SU-DHL-6 (cell line): Measurements from ENCODE around the gene C2orf92.

Source experiments
- EZH2phosphoT487 ChIP-seq: fragments of 200-600 bp; sonication (generic), shearing (Covaris generic); conservative IDR thresholded peaks from 2 replicates; pipeline ENCODE4 v1.6.1; 2018; ENCODE audit warnings: mild to moderate bottlenecking, antibody characterized with exemption, low read length, moderate library complexity, mixed read lengths
- TF ChIP-seq, protein P1 (sequence below): fragments of 200-600 bp; sonication (generic); IDR thresholded peaks from one replicate; pipeline ENCODE4 v1.5.1; 2017; ENCODE audit warnings: antibody characterized with exemption, mild to moderate bottlenecking, low read length, moderate library complexity; ENCODE audit not compliant: insufficient read depth, poor library complexity, severe bottlenecking

DNA sequence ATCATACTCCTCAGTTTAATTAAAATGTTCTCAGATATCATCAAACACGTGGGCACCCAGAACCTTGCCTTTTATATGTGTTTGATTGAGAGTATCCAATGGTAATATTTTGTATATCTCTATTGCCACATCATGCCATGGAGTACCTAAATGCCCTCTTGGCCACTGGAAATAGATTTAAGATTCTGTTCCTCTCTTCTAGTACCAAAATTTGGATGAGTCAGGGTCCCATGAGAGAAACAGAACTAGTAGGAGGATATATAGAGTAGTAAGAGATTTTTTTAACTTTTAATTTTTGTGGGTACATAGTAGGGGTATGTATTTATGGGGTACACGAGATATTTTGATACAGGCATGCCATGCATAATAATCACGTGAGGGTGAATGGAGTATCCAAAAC, 34.2 kb downstream of the C2orf92 start:
- TF ChIP-seq, protein P1, sequence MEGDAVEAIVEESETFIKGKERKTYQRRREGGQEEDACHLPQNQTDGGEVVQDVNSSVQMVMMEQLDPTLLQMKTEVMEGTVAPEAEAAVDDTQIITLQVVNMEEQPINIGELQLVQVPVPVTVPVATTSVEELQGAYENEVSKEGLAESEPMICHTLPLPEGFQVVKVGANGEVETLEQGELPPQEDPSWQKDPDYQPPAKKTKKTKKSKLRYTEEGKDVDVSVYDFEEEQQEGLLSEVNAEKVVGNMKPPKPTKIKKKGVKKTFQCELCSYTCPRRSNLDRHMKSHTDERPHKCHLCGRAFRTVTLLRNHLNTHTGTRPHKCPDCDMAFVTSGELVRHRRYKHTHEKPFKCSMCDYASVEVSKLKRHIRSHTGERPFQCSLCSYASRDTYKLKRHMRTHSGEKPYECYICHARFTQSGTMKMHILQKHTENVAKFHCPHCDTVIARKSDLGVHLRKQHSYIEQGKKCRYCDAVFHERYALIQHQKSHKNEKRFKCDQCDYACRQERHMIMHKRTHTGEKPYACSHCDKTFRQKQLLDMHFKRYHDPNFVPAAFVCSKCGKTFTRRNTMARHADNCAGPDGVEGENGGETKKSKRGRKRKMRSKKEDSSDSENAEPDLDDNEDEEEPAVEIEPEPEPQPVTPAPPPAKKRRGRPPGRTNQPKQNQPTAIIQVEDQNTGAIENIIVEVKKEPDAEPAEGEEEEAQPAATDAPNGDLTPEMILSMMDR = no peak
- no peak for TF ChIP-seq EZH2phosphoT487
